Activated CD8-positive, alpha-beta memory T cell treated with anti-CD3 and anti-CD28 coated beads for 4 hours (primary cell): ENCODE measurements around the gene CFI.

Source experiments
- DNase-seq, 2 donors: peaks; one replicate each; pipeline ENCODE4 v3.0.0-alpha.2; 2020; ENCODE audit warnings: low read depth in 2 of 2

Gene CFI

DNA sequence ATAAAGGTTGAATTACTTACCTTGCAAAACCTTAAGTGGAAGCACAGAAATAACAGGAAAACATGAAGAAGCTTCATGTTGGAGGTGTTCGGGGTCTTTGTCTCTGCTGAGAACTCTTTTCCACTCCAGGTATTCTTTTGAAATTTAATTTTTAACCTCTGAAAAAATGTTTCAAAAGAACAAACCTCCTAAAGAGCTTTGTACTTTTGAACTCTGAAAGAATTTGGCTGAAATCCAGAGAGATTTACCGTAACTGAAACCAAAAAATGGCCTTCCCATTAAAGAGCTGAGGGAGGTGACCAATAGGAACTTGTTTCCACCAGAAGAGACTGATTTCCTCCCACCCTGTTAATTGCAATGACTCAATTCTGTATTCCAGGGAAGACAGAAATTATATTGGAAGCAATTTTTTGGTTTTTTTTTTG is at the start of gene CFI:
Gene CFI (minus strand): TSS at position 105 of the 425 bp plus-strand sequence. CDS start 28 bp downstream, at position 77.
- DNase-seq = no peak

DNA sequence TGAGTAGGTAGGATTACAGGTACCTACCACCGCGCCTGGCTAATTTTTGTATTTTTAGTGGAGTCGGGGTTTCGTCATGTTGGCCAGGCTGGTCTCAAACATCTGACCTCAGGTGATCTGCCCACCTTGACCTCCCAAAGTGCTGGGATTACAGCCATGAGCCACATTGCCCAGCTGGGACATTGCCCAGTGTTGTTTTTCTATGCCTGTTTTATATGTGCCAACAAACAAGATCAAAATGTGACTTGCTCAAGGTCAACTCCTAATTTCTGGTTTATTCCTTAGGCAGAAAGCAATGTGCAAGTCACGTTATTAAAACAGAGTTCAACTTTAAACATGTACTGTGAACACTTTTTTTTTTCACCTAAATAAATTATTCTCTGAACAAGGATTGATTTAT is 48.8 kb upstream of the CFI start:
- no peak for DNase-seq

DNA sequence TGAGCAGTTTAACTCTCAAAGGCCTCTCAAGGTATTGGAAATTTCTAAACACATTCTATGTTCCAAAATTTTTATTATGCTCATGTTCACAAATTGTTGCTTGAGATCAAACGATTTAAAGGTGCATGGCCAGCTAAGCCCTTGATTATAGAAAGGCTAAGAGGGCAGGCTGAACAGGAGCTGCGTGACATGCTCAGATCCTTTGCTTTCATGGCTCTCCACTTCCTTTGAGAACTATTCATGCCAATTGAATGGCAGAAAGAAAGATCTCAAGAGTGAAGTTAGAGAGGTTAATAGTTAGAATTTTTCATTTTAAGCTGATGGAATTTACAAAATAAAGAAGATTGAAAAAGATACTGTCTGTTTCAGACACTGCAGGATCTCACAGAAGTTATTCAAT is 46.7 kb upstream of the CFI start:
- no peak for DNase-seq

DNA sequence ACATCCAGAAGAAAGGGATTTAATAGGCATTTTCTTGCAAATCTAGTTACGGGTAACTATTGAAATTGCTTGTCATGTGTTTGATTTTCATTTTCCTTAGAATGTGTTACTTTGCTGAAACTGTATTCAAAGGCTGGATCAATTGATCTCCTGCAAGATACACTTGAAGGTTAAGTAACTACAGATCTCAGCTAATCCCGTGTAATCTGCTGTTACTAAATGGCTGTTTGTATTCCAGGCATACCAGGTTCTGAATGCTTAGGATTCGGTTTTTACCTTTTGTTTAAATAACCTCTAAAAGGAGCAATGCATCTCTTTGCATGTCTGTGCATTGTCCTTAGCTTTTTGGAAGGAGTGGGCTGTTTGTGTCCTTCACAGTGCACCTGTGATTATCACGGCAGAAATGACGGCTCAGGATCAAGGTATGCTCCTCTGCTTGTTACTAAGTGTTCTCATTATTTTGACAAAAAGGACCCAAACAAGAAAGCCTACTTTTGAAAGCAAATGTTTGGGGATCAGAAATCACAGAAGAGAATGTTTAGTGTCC is 46.2 kb upstream of the CFI start, which contains the start of gene LRIT3:
Gene LRIT3 (plus strand): TSS at position 212 of the 547 bp plus-strand sequence. CDS start 95 bp downstream, at position 307.
- DNase-seq = no peak

DNA sequence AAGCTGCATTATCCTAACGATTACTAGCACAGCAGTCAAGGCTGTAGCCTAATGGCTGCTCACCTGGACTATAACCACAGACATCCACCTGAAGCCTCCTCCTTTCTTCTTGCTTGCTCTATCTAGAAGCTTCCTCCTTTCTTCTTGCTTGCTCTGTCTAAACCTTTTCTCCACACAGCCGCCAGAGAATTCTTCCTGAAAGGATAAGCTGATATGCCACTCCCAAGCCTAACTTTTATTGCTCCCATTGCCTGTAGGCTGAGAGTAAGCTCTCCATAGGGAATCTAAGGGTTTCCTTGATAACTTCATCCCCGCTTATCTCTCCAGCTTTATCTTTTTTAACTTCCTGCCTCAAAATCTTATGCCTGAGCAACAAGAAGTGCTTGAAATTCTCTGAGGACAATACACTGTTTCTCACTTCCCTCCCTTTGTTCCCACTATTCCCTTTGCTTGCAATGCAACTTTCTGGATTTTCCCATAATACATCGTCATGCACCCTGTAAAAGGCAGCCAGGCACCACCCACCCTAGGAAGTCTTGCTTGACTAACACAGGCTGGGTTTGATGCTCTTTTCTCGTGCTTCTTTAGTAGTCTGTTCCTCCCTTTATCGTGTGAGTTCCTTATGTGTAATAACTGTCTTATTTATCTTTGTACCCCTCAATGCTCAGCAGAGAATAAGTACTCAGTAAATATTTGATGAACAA is 44.7 kb upstream of the CFI start:
- no peak for DNase-seq

DNA sequence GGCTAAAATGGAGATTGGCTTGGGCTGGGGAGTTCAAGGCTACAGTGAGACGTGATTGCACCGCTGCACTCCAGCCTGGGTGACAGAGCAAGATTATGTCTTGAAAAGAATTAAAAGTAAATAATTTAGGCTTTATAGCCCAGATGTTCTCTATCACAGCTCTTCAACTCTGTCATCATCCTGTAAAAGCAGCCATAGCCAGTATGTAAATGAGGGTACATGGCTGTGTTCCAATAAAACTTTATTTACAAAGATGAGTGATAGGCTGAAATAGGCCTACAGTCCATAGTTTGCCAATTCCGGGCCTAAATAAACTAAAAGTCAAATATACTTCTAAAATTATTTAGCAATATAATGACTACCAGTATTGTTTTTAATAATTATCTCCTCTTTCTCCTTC is 35.2 kb upstream of the CFI start:
- DNase-seq = no peak

DNA sequence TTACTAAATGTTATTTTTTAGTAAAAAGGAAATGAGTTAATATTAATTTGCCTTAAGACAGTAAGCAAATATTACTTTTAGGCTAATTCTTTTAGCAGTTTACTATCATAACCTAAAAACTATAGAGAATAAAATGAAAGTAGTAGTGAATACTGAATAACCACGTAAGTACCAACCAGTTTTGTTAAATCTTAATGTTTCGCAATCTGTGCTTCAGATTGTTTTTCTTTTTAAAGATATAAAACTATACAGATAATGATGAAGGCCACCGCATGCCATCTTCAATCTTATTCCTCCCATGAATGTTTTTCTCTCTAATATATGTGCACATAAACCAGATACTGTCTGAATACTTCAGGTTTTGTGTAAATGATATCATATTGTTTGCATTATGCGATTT is 32.0 kb upstream of the CFI start:
- DNase-seq = no peak

DNA sequence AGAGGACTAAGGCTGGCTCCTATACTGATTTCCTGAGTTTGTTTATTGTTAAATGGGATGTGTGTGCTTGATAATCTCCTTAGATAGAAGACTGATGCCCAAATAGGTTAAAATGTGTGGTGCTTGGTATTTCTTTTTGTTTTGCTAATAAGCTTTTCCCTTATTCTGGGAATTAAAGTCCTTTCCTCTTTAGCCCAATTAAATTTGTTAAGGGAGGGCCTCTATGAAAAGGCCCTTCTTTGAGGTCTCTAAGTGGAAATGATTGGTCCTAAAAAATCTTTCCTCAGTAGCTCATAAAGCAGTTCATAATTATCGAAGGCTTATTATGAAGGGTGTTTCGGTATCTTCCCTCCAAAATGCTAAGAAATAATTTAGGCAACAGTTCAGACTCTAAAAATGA is 25.9 kb upstream of the CFI start, which contains the start of gene RRH:
Gene RRH (plus strand): TSS at position 301 of the 400 bp plus-strand sequence. CDS start 56 bp downstream, at position 357.
- DNase-seq = no peak

DNA sequence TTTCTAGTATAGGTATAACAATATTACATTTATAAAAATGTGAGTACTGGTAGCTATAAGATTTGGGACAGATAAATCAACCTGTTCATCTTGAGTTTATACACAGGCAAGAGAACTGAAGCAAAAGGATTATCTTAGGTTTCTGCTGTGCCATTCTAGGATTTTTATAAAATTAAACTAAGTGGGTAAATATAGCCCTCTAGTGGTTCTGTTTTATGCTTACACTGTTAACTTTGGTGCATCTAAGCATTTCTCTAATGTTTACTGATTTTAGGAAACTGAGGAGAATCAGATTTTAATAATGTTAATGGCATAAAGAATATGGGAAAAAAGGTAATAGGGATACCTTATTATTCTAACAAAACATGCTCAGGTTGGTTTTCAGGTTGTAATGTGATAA is 24.9 kb upstream of the CFI start:
- no peak for DNase-seq

DNA sequence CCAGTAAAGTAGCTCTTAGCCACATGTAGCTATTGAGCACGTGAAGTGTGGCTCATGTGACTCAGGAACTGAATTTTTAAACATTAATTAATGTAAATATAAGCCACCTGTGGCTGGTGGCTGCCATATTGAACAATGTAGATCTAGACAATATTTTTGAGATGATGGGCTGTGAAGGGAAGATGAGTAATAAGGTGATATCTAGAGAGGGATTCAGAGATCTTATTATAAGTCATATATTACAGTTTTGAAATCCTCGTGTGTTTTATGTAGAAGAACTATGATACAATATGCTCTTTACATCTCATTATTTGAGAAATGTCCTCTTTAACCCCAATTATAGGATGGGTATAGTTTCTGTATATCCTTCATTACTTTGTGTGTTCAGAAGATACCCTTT is 19.4 kb upstream of the CFI start:
- DNase-seq = no peak

DNA sequence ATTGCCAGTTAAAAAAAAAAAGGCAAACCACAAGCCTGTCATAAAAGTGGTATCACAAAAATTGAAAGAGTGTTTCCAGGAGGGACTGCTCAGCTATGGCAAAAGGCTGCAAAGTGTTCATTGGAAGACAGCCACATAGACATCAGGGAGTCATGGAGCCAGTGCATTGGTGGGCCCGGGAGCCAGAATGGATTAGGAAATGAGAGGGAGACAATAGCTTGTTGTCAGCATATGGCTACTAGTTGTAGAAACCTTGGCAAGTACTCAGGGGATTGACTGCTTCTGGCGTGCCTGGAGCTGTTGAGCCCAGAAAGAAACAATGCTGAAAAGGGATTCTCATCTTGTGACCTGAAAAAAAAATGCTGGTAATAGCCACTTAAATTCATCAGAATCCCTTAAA is 18.8 kb upstream of the CFI start:
- no peak for DNase-seq

DNA sequence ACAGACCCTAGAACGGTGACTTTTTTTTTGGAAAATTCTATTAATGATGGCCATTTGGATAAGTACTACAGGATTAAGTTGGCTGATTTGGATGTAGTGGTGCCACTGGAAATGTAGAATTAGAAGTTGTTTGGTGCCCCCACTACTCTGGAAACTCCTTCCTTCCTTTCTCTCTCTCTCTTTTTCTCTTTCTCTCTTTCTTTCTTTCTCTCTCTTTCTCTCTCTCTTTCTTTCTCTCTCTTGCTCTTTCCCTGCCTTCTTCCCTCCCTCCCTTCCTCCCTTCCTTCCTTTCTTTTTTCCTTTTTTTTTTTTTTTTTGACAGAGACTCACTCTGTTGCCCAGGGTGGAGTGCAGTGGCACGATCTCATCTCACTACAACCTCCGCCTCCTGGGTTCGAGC is 16.5 kb upstream of the CFI start:
- DNase-seq = no peak

DNA sequence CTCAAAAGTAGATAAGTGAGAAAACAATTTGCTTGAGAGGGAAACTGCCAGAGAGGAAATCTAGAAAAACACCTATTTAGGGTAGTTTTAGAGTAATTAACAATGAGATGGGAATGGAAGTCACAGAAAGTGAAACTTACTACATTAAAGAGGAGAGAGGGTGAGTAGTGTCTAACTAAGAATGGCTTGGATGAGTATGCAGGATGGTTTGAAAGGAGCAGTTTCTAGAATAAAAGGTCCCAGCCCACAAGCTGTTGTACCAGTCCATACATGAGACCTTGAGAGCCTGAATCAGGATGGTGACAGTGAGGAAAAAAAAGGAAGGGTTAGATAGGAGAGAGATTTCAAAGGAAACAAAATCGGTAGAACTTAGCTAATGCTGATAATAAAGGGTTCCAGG is 15.1 kb upstream of the CFI start:
- DNase-seq = no peak

DNA sequence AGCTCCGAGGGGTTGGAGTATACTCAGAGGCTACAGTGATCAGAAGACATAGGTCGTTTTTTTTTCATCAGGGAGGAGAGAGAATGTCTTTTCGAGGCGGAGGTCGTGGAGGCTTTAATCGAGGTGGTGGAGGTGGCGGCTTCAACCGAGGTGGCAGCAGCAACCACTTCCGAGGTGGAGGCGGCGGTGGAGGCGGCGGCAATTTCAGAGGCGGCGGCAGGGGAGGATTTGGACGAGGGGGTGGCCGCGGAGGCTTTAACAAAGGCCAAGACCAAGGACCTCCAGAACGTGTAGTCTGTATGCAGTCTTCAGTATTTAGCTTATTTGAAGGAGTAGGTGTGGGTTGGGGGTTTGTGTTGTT is 14.3 kb upstream of the CFI start:
- DNase-seq = peak; percentile 14 to 29

DNA sequence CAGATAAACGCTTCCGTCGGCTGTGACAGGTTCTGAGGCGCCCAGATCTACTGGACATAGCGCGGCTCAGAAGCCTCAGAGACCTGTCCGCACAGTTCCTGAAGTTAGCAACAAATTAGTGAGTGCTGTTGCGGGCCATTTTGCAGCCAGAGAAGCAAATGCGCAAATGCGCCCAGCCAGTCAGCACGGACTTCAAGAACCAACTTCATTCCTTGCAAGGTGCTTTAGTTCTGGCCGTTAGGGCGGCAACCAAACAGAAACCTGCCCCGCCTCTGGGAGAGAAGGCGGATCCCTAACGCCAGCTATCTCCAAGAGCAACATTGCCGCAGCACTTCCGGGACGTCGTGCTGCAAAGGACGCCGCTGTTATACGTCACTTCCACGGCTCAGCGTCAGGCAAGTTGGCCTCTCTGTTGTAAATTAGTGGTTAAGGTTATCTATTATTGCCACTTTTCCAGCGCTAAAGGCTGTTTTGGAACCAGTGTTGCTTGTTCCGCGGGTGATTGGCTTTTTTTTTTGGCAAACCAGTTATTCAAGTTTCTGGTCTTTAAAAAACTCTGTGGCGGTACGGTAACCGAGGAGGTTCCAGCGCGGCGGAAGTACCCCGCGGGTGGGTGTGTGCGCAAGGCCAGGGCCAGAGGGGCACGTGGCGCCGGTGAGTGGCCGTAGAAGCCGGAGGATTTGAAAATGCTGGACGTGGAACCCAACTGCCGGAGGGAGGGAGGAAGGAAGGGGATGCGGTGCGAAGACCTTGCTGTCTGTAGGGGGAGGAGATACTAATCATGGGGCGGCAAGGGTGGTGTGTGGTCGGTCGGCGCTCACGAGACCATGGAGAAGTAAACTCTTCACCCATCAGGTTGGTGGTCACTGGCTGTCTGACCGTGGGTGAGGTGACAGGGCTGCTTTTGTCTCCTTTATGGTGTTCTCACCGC is 13.6 kb upstream of the CFI start, which contains the start of gene GAR1:
Gene GAR1 (plus strand): TSS at position 612 of the 931 bp plus-strand sequence. CDS start 403 bp downstream, outside the sequence.
- peak; percentile 63 to 79 for DNase-seq

DNA sequence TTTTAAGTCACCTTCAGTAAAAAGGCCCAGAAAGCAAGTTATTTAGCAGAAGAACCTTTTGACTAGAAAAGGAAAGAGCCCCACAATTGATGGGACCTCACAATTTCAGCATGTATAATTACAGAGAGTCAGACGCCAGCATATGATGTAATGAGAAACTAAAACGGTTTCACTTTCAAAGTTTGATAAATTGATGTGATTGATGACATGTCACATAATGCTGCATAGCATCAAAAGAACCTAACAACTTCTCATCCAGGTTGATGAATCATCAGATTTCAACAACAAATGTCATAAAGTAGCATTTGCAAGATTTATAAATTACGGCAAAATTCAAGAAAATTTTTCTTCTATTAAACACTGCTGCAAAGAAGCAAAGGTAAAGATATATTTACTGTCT is 9.9 kb upstream of the CFI start:
- DNase-seq = no peak

DNA sequence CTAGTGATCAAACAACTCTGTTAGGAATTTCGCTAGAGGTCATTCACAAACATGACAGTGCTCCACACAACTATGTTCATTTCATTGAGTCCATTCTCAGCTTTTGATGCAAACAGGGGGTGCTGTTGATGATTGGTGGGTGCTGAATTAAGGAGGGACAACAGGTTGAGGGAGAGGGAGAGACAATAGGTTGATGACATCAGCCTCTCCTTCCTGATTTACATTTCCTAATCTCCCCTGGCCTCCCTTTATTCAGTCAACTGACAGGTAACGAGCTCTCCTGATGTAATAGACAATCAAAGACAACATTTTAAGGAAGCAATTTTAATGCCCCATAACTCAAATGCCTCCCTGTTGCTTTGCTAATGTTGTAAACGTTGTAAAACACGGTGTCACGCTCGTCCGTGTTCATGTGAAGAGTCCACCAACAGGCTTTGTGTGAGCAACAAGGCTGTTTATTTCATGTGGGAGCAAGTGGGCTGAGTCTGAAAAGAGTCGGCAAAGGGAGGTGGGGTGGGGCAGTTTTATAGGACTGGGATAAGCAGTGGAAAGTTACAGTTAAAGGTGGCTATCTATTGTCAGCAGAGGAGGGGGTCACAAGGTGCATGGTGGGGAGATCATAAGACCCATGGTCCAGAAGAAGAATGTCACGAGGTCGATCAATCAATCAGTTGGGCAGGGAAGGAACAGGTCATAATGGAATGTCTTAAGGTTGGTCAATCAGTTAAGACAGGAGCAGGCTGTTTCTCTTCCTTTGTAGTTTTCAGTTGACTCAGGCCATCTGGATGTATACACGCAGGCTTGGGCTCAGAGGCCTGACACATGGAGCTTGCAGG is 9.0 kb upstream of the CFI start:
- no peak for DNase-seq

DNA sequence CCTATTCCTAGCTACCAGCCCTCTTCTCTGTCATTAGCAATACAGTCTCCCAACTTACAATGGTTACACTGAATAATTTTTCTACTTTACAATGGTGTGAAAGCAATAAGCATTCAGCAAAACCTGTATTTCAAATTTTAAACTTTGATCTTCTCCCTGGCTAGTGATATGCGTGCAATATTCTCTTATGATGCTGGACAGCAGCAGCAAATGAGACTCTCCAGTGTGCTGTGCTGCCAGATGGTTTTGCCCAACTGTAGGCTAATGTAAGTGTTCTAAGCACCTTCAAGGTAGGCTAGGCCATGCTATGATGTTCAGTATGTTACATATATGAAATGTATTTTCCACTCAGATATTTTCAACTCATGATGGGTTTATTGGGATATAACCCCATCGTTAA is 7.9 kb upstream of the CFI start:
- no peak for DNase-seq

DNA sequence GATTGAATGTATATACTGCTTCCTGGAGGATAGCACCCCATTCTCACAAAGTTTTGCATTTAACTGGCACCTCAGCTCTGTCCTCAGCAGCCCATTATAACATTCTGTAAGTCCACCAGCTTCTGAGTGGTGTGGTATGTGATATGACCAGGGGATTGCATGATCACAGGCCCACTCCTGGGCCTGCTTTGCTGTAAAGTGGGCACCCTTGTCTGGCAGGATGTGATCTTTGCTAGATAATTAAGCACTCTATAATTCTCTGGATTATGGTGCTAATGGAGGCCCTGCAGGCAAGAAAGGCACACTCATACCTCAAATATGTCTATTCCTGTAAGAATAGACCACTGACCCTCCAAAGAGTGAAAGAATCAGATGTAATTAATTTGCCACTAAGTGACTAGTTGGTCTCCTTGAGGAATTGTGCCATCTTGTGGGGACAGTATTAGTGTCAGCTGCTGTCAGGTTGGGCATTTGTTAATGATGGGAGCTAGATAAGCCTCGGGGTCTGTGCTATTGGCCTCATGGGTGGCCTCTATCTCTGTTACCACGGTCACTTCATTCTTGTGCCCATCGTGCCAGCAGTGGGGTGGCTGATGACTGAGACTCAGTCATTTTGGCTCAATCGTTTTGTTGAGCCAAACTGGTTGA is 2.2 kb upstream of the CFI start:
- no peak for DNase-seq

DNA sequence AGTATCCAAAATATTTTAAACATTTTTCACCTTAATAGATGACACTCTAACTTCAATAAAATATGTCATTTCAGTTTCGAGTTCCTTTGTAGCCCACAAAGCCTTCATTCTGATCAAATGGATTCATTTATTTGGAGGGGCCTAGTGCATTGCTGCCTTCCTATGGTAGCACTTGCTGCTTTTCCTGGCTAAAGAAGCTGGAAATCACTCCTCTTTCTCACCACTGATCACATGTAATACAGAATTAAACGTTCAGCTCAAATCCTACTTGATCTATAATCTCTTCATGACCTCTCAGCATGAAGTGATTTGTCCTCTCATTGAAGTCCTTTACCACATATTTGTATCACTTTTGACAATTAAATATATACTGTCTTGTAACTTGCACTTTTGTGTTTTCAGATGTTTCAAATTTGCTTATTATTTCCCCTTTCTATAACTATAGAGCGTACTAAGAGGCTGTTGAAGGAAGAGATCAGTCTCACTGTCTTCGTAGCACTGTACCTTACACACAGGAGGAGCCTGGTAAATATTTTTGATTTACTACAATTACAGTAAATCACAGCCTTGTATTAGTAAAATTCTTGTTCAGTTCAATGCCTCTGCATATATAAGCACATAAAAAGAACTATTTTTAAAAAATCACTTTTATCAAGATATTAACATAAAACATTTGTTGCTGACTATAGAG is 555 bp downstream of the CFI start:
- DNase-seq = no peak
